ACC112 (cell line): Measurements from ENCODE around the gene RBKS.

Experiments used
- H2AFZ ChIP-seq: fragments of 200-600 bp; sonication (generic); one replicate; pipeline ENCODE4 v1.6.0; 2017; ENCODE audit warnings: antibody characterized with exemption, low read length; ENCODE audit not compliant: unreplicated experiment
- H3K27ac ChIP-seq: fragments of 200-600 bp; sonication (generic); 2 replicates; pipeline ENCODE4 v1.5.1; 2014; ENCODE audit warnings: low read depth, mild to moderate bottlenecking, antibody characterized with exemption, low read length, moderate library complexity
- H3K27me3 ChIP-seq: fragments of 200-600 bp; sonication (generic); 2 replicates; pipeline ENCODE4 v1.6.1; 2014; ENCODE audit warnings: mild to moderate bottlenecking, antibody characterized with exemption, low read length, moderate library complexity, mixed read lengths; ENCODE audit not compliant: insufficient read depth
- H3K36me3 ChIP-seq: fragments of 200-600 bp; sonication (generic); 2 replicates; pipeline ENCODE4 v1.6.1; 2016; ENCODE audit warnings: mild to moderate bottlenecking, antibody characterized with exemption, low read length, moderate library complexity, mixed read lengths; ENCODE audit not compliant: insufficient read depth
- H3K4me1 ChIP-seq: fragments of 200-600 bp; sonication (generic); one replicate; pipeline ENCODE4 v1.6.1; 2016; ENCODE audit warnings: low read length, mixed read lengths; ENCODE audit not compliant: insufficient read depth, unreplicated experiment, control insufficient read depth
- H3K4me3 ChIP-seq: fragments of 200-600 bp; sonication (generic); 2 replicates; pipeline ENCODE4 v1.5.1; 2014; ENCODE audit warnings: mild to moderate bottlenecking, low read depth, low read length
- H3K79me2 ChIP-seq: fragments of 200-600 bp; sonication (generic); one replicate; pipeline ENCODE4 v1.6.0; 2016; ENCODE audit warnings: low read length; ENCODE audit not compliant: control insufficient read depth, unreplicated experiment, insufficient read depth

RBKS gene

GRCh38 chr2:27814758-27815157, 75.4 kb downstream of the RBKS start:
- Histone ChIP-seq H3K27me3 (no peaks in the 10 kb centered on the region), H2AFZ (no peak overlapping the region), H3K4me3 (no peak overlapping the region), H3K36me3 (no peaks in the 10 kb centered on the region), H3K79me2 (no peaks in the 10 kb centered on the region), H3K27ac (no peak overlapping the region), H3K4me1 (peaks cover 13% of the 10 kb centered on the region)

- no peaks in the 10 kb centered on the region for H3K27me3 ChIP-seq
- H3K4me3 ChIP-seq: no peak overlapping the region
- H3K36me3 ChIP-seq: no peaks in the 10 kb centered on the region
- no peak overlapping the region for H3K27ac ChIP-seq
- H2AFZ ChIP-seq: no peak overlapping the region
- H3K79me2 ChIP-seq: no peaks in the 10 kb centered on the region
- peaks cover 25% of the 10 kb centered on the region for H3K4me1 ChIP-seq
Measured at GRCh38 chr2:27811768-27812167, 78.4 kb downstream of the RBKS start.

- Histone ChIP-seq H3K79me2 (no peaks in the 10 kb centered on the region), H3K4me3 (no peak overlapping the region), H2AFZ (no peak overlapping the region), H3K27ac (peak overlapping the region; percentile 45), H3K27me3 (no peaks in the 10 kb centered on the region), H3K4me1 (peaks cover 25% of the 10 kb centered on the region), H3K36me3 (no peaks in the 10 kb centered on the region)
Measured at GRCh38 chr2:27810455-27810854, 79.7 kb downstream of the RBKS start.

- Histone ChIP-seq H3K36me3 (no peaks in the 10 kb centered on the region), H2AFZ (no peak overlapping the region), H3K79me2 (no peaks in the 10 kb centered on the region), H3K27me3 (no peaks in the 10 kb centered on the region), H3K27ac (peak overlapping the region; percentile 45), H3K4me3 (no peak overlapping the region), H3K4me1 (peaks cover 25% of the 10 kb centered on the region)
Measured at GRCh38 chr2:27809761-27810241, 80.4 kb downstream of the RBKS start.

GRCh38 chr2:27808984-27809383, 81.2 kb downstream of the RBKS start:
- Histone ChIP-seq H3K4me1 (peaks cover 25% of the 10 kb centered on the region), H3K27me3 (no peaks in the 10 kb centered on the region), H2AFZ (no peak overlapping the region), H3K27ac (peak overlapping the region; percentile 45; the same call in 1 of the 2 replicates), H3K4me3 (no peak overlapping the region), H3K79me2 (no peaks in the 10 kb centered on the region), H3K36me3 (no peaks in the 10 kb centered on the region)

DNA sequence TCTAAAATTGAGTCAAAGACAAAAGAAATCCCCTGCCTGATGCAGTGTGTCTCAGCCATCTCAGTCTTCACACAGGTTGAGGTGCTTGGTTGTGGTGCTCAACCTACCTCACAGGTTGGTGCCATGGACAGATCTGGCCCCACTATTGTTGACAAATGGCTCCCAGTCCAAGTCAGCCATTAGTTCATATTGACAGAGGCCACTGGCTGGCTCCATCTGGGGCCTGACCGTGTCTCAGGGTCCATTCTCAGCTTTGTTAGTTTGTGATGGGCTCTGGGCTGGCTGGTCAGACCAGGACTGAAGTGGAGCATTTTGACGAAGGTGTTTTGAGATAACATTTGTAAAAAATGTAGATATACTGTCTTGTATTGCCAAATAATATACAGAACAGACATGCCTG, 81.8 kb downstream of the RBKS start:
- Histone ChIP-seq H3K4me1 (peaks cover 25% of the 10 kb centered on the region), H3K79me2 (no peaks in the 10 kb centered on the region), H3K4me3 (no peak overlapping the region), H3K27me3 (no peaks in the 10 kb centered on the region), H3K36me3 (no peaks in the 10 kb centered on the region), H3K27ac (no peak overlapping the region), H2AFZ (no peak overlapping the region)

- Histone ChIP-seq H3K27me3 (no peaks in the 10 kb centered on the region), H2AFZ (no peak overlapping the region), H3K79me2 (no peaks in the 10 kb centered on the region), H3K4me1 (peaks cover 25% of the 10 kb centered on the region), H3K36me3 (no peaks in the 10 kb centered on the region), H3K27ac (no peak overlapping the region), H3K4me3 (no peak overlapping the region)
Measured at GRCh38 chr2:27807476-27807875, 82.7 kb downstream of the RBKS start.

DNA sequence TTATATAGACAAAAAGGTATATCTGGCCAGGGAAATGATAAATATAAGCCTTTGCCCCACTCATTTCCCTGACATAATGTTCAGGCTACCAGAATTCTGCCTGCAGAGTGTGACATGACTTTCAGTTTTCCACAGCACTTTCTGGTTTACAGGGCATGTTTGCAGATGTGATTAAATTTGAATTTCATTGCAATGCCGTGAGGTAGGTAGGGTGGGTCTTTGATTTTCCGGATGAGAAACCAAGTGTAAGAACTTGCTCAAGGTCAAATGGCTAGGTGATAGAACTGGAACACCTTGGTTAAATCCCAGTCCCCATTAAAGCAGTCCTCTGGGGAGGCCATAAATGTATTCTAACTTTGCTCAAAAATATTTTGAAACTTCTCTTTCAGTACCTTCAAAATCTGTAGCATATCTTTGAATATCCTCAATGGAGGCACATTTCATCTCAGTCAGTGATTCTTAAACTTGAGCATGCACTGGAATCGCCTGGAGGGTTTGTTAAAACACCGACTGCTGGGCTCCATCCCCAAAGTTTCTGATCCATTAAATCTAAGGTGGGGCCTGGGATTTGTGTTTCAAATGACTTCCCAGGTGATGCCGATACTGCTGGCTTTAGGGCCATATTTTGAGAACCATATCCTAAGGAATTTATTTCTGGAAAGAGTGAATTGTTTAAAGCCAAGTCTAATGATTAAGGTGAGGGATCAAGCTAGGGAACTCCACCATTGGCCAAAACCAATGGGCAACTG, 83.7 kb downstream of the RBKS start:
- Histone ChIP-seq H3K27me3 (no peaks in the 10 kb centered on the region), H3K27ac (no peak overlapping the region), H3K4me1 (peaks cover 25% of the 10 kb centered on the region), H3K4me3 (no peak overlapping the region), H2AFZ (no peak overlapping the region), H3K36me3 (no peaks in the 10 kb centered on the region), H3K79me2 (no peaks in the 10 kb centered on the region)

GRCh38 chr2:27805180-27805579, 85.0 kb downstream of the RBKS start:
- H2AFZ ChIP-seq: no peak overlapping the region
- no peaks in the 10 kb centered on the region for H3K27me3 ChIP-seq
- no peaks in the 10 kb centered on the region for H3K79me2 ChIP-seq
- no peak overlapping the region for H3K4me3 ChIP-seq
- no peak overlapping the region for H3K27ac ChIP-seq
- H3K4me1 ChIP-seq: peaks cover 27% of the 10 kb centered on the region
- no peaks in the 10 kb centered on the region for H3K36me3 ChIP-seq

DNA sequence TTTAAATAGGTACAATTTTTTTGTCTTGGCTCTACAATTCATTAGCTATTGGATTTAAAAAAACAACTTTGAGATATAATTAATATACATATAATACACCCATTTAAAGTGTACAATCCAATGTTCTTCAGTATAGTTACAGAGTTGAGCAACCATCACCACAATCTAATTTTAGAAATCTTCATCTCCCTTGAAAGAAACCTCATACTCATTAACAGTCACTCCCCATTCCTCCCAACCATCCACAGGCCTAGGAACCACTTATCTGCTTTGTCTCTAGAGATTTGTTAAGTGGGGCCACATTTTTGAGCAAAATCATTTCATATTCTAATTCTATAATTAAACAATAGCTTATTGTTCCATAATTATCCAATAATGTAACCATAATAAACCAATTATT, 86.0 kb downstream of the RBKS start:
- Histone ChIP-seq H3K79me2 (no peaks in the 10 kb centered on the region), H3K27ac (no peak overlapping the region), H3K27me3 (no peaks in the 10 kb centered on the region), H3K36me3 (no peaks in the 10 kb centered on the region), H3K4me3 (no peak overlapping the region), H2AFZ (no peak overlapping the region), H3K4me1 (peaks cover 24% of the 10 kb centered on the region)

DNA sequence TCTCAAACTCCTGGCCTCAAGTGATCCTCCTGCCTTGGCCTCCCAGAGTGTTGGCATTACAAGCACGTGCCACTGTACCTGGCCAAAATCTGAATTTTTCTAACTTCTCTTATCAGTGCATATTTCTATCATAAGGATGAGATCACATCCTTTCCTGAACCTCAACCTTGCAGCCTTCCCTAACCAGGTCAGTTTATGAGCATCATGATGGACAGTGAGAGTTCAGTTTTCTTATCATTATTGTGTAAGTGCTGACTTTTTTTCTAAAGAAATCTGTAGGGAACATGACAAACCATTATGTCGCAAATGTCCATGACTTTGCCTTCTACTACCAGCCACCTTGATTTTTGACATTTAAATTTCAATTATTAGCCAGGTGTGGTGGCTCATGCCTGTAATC, 87.1 kb downstream of the RBKS start:
- Histone ChIP-seq H3K4me1 (peaks cover 28% of the 10 kb centered on the region), H3K27ac (no peak overlapping the region), H3K27me3 (no peaks in the 10 kb centered on the region), H3K36me3 (no peaks in the 10 kb centered on the region), H3K4me3 (no peak overlapping the region), H2AFZ (no peak overlapping the region), H3K79me2 (no peaks in the 10 kb centered on the region)
